NB4 (cell line): Measurements from ENCODE around the gene PRKCE.

Experiments used
- MYC ChIP-seq: IDR thresholded peaks from 2 replicates; pipeline ENCODE4 v1.6.1; 2011; ENCODE audit warnings: low read depth, low read length
- POLR2A ChIP-seq: IDR thresholded peaks from 2 replicates; pipeline ENCODE4 v1.6.1; 2011; ENCODE audit warnings: mild to moderate bottlenecking; ENCODE audit not compliant: insufficient read length; ENCODE audit errors: extremely low read depth
- TF ChIP-seq, protein P1 (sequence below): IDR thresholded peaks from one replicate; pipeline ENCODE4 v1.5.1; 2012; ENCODE audit warnings: low read depth, low read length
- TF ChIP-seq, protein P2 (sequence below): IDR thresholded peaks from 2 replicates; pipeline ENCODE4 v1.6.1; 2011; ENCODE audit warnings: low read depth, low read length

DNA sequence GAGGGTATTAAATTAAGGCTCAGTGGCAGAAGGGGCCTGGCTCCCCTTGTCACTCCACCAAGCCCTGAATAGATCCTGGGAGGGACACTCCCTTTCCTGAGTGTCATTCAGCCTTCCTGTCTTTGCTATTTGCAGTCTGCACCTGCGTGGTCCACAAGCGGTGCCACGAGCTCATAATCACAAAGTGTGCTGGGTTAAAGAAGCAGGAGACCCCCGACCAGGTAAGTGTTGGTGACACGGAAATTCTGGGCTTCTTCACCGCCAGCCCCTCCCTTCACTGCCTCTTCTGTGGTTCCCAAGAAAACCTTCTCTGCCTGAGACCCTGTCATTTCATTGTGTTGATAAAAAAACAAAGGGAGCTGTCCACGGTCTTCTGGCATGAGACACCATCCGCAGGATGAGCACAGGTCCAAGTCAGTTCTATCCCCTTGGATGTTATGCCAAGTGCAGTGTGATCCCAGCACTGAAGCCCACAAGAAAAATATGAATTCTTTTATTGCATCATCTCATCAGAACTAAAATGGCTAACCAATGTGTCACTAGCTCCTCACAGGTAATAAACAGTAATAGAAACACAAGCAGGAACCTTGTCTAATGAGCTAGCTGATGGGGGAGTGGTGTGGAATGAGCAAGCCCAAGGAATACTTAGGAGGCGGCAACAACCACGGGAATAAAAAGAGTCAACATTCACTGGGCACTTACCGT is 328.8 kb downstream of the PRKCE start:
- TF ChIP-seq, protein P1, sequence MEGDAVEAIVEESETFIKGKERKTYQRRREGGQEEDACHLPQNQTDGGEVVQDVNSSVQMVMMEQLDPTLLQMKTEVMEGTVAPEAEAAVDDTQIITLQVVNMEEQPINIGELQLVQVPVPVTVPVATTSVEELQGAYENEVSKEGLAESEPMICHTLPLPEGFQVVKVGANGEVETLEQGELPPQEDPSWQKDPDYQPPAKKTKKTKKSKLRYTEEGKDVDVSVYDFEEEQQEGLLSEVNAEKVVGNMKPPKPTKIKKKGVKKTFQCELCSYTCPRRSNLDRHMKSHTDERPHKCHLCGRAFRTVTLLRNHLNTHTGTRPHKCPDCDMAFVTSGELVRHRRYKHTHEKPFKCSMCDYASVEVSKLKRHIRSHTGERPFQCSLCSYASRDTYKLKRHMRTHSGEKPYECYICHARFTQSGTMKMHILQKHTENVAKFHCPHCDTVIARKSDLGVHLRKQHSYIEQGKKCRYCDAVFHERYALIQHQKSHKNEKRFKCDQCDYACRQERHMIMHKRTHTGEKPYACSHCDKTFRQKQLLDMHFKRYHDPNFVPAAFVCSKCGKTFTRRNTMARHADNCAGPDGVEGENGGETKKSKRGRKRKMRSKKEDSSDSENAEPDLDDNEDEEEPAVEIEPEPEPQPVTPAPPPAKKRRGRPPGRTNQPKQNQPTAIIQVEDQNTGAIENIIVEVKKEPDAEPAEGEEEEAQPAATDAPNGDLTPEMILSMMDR = no peak
- TF ChIP-seq POLR2A (no peak), MYC (no peak)
- TF ChIP-seq, protein P2, sequence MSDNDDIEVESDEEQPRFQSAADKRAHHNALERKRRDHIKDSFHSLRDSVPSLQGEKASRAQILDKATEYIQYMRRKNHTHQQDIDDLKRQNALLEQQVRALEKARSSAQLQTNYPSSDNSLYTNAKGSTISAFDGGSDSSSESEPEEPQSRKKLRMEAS = no peak
